GM18870 (cell line): ENCODE measurements around the gene TUBB4A.
"Not testable (repeated sequence)": the region's sequence is repeated elsewhere in the genome, so short reads cannot be mapped to it uniquely, and the experiment has no call there.

ENCODE experiments used
- ATAC-seq: cut with Tn5 transposase; IDR thresholded peaks from one replicate; pipeline ENCODE4 v1.9.1; 2021; ENCODE audit warnings: moderate library complexity; ENCODE audit not compliant: unreplicated experiment

The TUBB4A gene

DNA sequence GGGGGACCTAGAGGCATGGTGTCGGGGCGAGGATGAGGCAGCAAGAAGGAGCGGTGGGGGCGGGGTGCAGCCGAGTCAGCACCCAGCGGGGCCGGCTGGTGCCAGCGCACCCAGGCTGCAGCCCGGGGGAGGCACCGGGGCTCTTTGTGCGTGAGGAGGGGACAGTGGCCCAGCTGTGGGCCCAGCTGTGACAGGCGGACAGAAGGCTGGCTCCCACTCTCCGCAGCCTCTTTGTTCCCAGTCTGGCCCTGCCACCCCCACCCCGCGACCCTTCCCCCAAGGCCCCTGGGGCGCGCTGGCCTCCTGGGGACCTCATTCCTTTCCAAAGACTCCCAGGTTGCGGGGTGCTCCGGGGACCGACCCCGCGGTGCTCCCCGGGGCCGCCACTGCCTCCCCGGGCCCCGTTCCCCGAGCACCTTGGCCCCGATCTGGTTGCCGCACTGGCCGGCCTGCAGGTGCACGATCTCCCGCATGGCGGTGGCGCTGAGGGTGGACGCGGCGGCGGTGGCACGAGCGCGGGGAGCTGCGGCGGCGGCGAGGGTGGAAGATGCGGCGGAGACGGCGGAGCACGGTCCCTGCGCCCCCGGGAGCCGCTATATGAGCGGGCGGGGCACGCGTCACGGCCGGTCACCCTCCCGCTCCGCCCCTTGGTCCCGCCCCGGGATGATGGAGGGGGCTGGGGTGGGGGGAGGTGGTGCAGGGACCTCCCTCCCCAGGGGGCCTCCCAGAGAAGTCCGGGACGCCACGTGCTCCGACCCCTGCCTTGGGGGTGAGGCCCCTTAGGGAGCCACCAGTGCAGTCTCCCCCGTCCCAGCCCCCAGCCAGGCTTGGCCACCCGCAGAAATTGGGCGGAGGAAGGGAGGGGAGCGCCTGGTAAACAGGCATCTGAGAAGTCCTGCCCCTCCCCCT, at the start of gene TUBB4A:
TSS of gene TUBB4A (minus strand) at position 570 of the 909 bp plus-strand sequence. CDS start at position 473, 97 bp downstream.
- ATAC-seq: no peak

DNA sequence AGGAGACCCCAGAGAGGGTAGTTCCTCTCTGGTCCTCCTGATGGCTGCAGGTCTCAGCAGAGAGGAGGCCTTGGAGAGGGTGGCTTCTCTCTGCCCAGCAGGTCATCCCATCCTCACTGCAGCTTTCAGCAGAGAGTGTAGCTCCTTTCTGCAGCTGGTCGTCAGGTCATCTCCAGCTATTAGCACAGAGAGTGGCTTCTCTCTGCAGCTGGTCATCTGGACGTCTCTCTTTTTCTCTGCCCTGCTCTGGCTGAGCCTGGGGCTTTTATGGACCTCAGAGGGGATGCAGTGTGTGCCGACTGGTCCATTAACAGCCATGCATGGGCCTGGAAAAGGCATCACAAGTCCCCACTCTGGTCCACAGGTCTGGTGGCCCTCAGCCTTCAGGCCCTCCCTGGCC, 49.0 kb upstream of the TUBB4A start:
- ATAC-seq: no peak

DNA sequence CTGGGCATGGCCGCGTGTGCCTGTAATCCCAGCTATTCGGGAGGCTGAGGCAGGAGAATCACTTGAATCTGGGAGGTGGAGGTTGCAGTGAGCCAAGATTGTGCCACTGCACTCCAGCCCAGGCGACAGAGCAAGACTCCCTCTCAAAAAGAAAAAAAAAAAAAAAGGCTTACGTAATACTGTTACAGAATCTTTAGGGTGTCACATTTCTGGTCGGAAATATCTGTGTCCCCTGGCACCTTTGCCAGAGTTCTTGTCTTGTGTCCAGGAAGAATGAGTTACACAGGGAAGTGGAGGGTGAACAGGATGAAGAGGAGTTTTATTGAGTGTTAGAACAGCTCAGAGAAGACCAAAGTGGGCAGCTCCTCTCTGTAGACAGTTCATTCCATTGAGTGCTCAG, 48.6 kb upstream of the TUBB4A start:
- ATAC-seq: not testable (repeated sequence)

- no peak for ATAC-seq
Observed at GRCh38 chr19:6543866-6544347, 41.8 kb upstream of the TUBB4A start.

- no peak for ATAC-seq
Observed at GRCh38 chr19:6540918-6541689, 39.0 kb upstream of the TUBB4A start.

GRCh38 chr19:6539514-6539913, 37.4 kb upstream of the TUBB4A start:
- ATAC-seq: no peak

- peak; percentile 0 for ATAC-seq
Observed at GRCh38 chr19:6535558-6536137, 33.5 kb upstream of the TUBB4A start.

DNA sequence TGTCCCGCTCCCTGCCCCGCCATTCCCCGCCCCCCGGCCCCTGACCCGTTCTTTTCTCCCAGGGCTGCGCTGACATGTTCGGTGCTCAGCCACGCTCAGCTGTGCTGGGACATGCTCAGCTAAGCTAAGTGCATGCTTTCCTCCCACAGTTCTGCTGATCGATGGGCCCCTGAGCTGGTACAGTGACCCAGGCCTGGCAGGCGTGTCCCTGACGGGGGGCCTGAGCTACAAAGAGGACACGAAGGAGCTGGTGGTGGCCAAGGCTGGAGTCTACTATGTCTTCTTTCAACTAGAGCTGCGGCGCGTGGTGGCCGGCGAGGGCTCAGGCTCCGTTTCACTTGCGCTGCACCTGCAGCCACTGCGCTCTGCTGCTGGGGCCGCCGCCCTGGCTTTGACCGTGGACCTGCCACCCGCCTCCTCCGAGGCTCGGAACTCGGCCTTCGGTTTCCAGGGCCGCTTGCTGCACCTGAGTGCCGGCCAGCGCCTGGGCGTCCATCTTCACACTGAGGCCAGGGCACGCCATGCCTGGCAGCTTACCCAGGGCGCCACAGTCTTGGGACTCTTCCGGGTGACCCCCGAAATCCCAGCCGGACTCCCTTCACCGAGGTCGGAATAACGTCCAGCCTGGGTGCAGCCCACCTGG, 32.5 kb upstream of the TUBB4A start:
- no peak for ATAC-seq

GRCh38 chr19:6533746-6534418, 31.8 kb upstream of the TUBB4A start:
- ATAC-seq: no peak

- ATAC-seq: no peak
Observed at GRCh38 chr19:6533000-6533328, 30.9 kb upstream of the TUBB4A start.

GRCh38 chr19:6532244-6532999, 30.3 kb upstream of the TUBB4A start:
- ATAC-seq: no peak

DNA sequence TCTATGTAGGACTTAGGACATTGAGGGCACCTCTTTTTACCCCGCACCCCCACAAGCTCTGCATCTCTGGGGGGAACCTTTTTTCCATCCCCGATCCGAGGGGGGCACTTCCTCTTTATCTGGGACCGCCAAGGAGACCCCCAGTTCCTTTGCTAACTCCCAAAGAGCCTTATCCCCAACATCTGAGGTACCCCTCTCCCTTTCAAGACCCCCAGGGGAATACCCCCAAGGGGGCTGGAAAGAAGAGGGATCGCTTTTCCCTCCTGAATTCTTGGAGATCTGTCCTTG, 29.8 kb upstream of the TUBB4A start:
- ATAC-seq: no peak

DNA sequence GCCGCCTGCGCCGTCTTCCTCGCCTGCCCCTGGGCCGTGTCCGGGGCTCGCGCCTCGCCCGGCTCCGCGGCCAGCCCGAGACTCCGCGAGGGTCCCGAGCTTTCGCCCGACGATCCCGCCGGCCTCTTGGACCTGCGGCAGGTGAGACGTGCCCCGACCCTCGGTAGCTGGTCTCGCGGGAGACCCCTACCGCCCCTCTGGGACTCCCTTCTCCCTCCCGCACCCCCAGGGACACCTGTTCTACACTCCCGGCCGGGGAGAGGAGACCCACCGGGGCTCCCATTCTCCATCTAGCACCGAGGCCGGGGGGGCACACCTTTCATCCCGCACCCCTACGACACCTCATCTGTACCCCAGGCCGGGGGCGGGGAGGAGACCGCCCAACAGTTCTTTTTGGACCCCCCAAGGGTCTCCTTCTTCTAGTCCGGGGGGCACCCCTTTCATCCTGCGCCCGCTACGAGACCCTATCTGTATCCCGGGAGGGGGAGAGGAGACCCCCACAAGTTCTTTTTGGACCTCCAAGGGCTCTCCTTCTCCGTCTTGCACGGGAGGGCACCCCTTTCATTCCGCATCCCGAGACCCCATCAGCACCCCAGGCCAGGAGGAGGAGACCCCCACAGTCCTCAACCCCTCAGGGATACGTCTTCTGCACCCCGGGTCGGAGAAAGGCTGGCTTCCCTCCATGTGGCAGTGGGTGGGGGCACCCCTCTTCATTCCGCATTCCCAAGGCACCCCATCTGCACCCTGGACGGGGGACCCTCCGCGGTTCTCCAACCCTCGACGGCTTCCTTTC, 29.2 kb upstream of the TUBB4A start:
- ATAC-seq: no peak

- no peak for ATAC-seq
Observed at GRCh38 chr19:6530386-6531162, 28.5 kb upstream of the TUBB4A start, which contains the start of gene TNFSF9. TNFSF9 (plus strand) TSS chr19:6531026; CDS start chr19:6531037, 11 bp downstream.

DNA sequence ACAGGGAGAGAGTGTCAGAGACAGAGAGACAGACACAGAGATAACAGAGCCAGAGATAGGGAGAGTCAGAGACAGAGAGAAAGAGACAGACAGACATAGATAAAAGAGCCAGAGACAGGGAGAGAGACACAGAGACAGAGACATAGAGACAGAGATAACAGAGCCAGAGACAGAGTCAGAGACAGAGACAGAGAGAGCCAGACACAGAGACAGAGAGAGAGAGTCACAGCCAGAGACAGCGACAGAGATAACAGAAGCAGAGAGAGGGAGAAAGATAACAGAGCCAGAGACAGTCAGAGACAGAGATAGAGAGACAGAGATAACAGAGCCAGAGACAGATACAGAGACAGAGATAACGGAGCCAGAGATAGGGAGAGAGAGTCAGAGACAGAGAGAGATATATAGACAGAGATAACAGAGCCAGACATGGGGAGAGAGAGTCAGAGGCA, 27.9 kb upstream of the TUBB4A start:
- no peak for ATAC-seq

GRCh38 chr19:6529351-6529750, 27.2 kb upstream of the TUBB4A start:
- no peak for ATAC-seq

DNA sequence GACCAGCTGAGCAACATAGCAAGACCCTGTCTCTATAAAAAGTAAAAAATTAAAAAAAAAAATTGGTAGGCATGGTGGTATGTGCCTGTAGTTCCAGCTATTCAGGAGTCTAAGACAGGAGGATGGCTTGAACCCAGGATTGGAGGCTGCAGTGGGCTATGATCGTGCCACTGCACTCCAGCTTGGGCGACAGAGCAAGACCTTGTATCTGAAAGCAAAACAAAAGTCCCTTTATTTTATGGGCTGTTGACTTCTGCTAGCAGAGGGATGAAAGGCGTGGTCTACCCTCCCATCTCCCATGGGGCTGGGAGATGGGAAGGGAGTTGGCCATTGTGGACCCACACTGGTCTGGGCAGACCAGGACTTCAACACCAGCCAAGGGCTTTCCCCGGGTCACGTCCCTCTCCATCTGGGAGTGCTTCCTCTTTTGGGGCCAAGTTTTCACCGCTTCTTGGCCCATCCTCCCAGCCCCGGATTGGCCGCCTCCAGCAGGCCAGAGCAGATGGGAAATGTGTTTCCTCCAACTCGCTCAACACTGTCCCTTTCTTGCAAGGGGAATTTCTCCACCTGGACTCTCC, 26.5 kb upstream of the TUBB4A start:
- peak; percentile 6 for ATAC-seq
